22Rv1 (cell line): ENCODE measurements around the gene NSMCE1.

Experiments
- ZFX ChIP-seq: fragments of 450-650 bp; IDR thresholded peaks from 2 replicates; pipeline ENCODE4 v1.6.1; 2017; ENCODE audit warnings: antibody characterized with exemption, borderline replicate concordance
- TF ChIP-seq, protein P1 (sequence below): fragments of 450-650 bp; IDR thresholded peaks from 2 replicates; pipeline ENCODE4 v1.5.1; 2017; ENCODE audit warnings: mild to moderate bottlenecking

DNA sequence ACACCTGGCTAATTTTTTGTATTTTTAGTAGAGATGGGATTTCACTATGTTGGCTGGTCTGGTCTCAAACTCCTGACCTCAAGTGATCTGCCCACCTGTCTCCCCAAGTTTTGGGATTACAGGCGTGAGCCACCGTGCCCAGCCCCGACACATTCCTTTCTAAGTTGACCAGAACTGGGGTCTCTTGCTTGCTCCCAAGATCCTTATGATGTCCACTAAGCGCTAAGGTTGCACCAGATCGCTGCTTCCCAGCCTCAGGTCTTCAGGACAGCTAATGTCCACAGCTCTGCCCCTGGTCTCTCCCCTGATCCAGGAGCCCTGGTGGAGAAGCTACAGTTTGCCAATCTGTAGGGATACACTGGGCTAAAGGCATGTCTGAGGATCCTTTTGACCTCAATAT lies 29.5 kb downstream of the NSMCE1 start:
- TF ChIP-seq, protein P1, sequence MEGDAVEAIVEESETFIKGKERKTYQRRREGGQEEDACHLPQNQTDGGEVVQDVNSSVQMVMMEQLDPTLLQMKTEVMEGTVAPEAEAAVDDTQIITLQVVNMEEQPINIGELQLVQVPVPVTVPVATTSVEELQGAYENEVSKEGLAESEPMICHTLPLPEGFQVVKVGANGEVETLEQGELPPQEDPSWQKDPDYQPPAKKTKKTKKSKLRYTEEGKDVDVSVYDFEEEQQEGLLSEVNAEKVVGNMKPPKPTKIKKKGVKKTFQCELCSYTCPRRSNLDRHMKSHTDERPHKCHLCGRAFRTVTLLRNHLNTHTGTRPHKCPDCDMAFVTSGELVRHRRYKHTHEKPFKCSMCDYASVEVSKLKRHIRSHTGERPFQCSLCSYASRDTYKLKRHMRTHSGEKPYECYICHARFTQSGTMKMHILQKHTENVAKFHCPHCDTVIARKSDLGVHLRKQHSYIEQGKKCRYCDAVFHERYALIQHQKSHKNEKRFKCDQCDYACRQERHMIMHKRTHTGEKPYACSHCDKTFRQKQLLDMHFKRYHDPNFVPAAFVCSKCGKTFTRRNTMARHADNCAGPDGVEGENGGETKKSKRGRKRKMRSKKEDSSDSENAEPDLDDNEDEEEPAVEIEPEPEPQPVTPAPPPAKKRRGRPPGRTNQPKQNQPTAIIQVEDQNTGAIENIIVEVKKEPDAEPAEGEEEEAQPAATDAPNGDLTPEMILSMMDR = no peak
- TF ChIP-seq ZFX = no peak
